GM19455 (cell line): ENCODE measurements around the gene STING1.

ENCODE experiments used
- ATAC-seq: cut with Tn5 transposase; IDR thresholded peaks from one replicate; pipeline ENCODE4 v1.9.1; 2021; ENCODE audit not compliant: unreplicated experiment

Gene STING1

DNA sequence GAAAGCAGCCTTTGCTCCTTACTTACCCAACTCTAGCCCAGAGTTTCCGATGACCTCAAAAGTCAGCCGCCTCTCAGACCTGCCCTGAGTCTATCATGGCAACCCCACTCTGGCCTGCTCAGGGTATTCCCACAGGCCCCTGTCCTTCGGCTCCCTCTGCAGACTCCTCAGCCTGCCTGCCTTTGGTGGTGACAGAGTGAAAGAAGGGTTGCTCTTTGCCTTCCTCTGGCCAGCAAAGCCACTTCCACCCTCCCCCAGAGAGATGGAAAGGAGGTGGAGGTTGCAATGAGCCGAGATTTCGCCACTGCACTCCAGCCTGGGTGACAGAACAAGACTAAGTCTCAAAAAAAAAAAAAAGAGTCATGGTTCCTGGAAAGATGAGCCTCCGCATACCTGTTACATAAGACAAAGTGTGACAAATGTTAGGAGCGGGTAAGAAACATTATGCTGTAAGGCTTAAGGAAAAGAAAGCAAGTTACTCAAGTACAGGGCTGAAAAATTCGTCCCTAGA, 14.1 kb downstream of the STING1 start:
- ATAC-seq, result no peak

GRCh38 chr5:139462586-139463276, 19.8 kb downstream of the STING1 start, which contains the start of gene ECSCR:
TSS of gene ECSCR (minus strand) at chr5:139462743. CDS start at chr5:139462670, 73 bp downstream.
- no peak for ATAC-seq

DNA sequence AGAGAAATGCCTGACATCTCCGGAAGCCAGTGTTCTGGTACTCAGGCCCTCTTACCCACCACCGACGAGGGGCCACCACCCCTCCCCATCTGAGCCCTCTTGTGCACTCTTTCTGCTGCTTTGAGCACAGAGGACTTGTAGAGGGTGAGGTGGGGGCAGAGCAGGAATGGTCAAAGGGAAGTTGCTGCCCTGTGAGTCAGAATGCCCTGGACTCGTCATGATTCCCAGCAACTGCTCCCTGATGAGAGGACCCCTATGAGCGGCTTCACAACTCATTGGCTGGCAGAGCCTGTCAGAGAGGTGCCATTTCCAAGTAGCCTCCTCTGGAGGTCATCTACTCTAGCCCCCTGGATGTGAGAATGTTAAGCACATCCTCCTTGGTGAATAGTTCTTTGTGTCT, 20.9 kb downstream of the STING1 start:
- ATAC-seq, result no peak

DNA sequence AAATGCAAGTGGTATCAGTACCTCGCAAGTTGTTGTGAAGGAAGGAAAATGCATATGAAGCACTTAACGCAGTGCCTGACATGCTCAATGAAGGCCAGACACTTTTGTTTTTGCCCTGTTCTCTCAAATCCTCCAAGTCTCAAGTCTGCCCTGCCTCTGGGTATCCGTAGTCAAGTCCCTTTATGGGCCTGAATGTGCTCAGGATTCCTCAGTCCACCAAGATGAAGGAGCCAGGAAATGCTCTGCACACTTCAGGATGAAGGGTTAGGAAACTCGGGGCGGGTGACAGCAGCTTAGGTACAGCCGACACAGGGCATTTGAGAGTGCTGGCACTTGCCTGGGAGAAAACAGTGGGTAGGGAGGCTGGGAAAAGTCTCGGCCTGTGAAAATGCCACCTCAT, 21.4 kb downstream of the STING1 start:
- ATAC-seq, result no peak

GRCh38 chr5:139460455-139460854, 22.1 kb downstream of the STING1 start:
- ATAC-seq, result no peak

DNA sequence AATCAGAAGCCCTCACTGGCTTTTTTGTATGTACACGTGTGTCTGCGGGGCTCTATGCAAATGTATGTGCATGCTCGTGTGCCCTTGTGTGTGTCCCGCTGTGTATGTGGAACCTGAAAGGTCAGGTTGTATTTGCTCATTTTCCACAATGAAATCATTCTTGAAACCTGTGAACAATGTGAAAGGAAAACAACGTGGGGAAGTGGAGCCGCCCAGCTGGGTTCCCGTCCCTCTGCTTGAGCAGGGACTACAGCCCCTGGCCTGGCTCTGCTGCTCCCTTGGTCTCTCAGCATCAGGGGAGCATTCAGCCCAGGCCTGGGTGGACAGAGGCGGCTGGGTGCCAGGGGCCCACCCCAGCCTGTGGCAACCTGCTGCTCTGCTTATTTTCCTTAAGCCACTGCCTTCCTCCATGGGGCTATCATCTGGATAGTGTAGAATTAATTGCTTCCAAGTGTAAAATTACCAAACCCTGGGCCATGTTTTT, 23.1 kb downstream of the STING1 start:
- peak; percentile 22 for ATAC-seq

DNA sequence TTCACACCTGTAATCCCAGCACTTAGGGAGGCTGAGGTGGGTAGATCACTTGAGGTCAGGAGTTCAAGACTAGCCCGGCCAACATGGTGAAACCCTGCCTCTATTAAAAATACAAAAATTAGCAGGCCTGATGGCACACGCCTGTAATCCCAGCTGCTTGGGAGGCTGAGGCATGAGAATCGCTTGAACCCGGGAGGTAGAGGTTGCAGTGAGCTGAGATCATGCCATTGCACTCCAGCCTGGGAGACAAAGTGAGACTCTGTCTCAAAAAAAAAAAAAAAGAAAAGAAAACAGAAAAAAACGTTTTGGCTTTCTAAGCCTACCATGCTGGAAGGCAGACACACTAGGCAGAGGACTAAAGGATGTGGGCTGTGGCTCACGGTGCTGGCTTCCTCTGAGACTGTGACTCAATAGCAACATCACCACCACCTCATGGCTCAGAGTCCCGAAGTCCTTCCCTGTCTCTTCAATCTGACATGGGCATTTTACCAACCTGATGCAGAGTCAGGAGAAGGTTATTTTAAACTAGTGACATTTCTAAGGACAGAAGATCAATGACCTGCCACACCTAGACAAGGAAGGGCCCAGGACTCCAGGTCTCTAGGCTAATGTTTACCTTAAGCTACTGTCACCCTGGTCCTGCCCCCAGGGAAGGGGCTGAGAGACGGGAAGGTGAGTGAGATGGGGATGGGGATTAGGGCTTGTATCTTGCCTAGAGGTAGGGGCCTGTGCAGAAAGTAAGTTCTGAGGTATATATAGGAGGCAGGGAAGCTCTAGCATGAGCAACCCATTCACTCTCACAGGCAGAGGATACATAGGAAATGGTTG, 23.8 kb downstream of the STING1 start:
- peak; percentile 53 for ATAC-seq

DNA sequence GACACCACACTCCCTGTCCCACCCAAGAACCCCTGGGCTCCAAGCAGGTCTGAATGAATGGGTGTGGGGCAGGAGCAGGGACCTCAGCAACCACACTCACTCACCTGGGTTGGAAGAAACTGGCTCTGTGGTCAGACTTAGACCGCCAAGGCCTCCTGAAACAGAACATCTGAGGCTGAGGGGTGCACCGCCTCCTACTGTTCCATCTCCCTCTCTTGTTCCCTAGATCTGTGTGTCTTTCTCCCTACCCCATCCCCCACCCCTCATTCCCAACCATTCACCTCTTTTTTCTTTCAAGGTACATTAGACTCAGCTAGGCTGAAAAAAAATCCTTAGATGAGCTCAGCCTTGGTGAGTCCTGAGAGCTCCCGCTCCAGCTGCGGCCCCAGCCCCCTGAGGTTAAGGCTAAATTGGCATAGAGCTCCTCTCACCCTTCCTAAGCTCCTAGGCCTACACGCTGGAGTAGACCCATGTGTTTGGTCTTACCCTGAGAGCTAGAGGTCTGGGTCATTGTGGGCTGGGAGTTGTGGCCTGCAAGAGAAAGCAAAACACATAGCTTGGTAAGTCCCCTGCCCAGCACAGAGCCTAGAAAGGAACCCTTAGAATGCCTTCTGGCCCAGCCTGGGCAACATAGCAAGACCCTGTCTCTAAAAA, 24.8 kb downstream of the STING1 start:
- no peak for ATAC-seq

DNA sequence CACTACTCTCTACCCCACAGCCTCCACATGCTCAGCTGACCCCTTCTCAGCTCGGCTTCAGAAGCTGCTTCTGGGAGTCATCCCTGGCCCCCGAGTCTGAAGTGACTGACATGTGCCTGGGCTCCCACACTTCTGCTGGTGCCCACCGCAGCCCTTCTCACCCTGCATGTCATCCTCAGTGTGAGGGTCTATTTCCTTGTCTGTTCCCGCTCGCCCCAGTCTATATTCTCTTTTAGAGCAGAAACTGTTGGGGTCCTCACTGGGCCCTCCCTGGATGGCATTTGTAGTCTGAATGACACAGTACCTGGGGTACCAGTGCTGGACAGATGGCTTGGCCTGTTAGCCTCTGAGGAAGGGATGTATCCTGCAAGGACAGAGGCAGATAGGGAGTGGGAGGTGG, 25.3 kb downstream of the STING1 start:
- ATAC-seq, result no peak

- no peak for ATAC-seq
Measured at GRCh38 chr5:139456776-139457175, 25.8 kb downstream of the STING1 start.

DNA sequence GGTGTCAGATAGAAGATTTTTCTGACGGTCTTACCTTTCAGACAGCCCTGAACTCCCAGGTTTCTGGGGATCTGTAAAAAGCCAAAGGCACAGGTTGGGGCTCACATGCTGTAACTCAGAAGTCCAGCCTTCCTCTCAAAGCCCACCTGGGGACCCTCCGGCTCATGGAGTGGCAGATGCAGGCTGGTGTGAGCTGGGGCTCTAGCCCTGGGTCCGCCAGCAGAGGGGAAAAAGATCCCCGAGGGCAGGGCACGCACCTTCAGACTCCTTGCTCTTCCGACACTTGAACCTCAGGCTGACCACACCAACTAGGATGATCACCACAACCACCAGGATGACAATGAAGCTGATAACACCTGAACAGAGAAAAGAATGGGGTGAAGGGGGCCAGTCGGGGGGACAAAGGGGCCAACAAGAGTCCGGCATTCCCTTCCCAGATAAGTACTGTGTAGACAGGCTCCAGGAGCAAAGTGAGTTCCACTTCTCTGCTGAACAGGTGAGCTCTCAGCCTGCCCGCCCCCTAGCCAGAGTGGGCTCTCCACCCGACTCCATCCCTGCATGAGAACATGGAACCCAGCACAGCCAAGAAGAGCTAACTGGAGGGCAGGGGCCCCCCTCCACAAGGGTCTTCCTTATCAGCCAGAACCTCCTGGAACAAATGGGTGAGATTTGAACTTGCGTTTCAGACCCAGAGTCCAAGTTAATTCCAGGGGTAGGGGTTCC, 27.8 kb downstream of the STING1 start:
- no peak for ATAC-seq

DNA sequence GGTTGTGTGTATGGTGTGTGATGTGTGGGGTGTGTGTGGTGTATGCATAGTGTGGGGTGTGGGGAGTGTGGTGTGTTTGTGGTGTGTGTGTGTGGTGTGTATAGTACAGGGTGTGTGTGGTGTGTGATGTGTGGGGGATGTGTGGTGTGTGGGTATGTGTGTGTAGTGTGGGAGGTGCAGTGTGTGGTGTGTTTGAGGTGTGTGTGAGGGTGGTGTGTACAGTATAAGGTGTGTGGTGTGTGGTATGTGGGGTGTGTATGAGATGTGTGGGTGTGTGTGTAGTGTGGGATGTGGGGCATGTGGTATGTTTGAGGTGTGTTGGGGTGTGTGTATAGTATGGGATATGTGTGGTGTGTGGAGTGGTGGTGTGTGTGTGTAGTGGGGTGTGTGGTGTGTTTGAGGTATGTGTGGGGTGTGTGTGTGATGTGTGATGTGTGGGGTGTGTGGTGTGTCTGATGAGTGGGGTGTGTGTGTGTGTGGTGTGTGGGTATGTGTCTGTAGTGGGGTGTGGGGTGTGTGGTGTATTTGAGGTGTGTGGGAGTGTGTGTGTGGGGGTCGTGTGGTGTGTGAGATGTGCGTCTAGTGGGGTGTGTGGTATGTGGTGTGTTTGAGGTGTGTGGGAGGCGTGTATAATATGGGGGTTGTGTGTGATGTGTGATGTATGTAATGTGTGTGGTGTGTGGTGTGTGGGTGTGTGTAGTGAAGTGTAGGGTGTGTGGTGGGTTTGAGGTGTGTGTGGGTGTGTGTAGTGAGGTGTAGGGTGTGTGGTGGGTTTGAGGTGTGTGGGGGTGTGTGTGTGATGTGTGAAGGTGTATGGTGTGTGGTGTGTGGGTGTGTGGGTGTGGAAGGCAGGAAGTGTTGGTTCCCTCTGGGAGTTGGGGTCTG, 28.6 kb downstream of the STING1 start:
- no peak for ATAC-seq

DNA sequence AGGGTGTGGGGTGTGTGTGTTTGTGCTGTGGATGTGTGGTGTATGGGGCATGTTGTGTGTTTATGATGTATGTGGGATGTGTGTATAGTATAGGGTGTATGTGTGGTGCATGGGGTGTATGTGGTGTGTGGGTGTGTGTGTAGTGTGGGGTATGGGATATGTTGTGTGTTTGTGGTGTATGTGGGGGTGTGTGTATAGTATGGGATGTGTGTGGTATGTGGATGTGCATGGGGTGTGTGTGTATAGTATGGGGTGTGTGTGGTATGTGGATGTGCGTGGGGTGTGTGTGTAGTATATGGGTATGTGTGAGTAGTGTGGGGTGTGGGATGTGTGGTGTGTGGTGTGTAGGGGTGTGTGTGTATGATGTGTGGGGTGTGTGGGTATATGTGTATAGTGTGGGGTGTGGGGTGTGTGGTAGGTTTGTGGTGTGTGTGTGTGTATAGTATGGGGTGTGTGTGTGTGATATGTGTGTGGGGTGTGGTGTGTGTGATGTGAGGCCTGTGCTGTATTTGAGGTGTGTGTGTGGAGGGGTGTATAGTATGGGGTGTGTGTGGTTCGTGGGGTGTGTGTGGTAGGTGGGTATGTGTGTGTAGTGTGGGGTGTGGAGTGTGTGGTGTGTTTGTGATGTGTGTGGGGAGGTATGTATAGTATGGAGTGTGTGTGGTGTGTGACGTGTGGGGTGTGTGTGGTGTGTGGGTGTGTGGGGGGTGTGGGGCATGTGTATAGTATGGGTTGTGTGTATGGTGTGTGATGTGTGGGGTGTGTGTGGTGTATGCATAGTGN, 30.5 kb downstream of the STING1 start:
- no peak for ATAC-seq

DNA sequence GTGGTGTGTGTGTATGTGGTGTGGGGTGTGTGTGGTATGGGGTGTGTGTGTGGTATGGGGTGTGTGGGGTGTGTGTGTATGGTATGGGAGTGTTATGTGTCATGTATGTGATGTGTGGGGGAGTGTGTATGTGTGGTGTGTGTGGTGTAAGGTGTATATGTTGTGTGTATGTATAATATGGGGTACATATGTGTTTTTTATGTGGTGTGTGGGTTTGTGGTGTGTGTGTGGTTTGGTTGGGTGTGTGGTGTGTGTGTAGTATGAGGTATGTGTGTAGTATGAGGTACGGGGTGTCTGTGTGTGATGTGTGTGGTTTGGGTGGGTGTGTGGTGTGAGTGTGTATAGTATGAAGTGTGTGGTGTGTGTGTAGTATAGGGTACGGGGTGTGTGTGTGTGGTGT, 31.4 kb downstream of the STING1 start:
- ATAC-seq, result no peak

- no peak for ATAC-seq
Measured at GRCh38 chr5:139446956-139447779, 35.4 kb downstream of the STING1 start.

- ATAC-seq, result no peak
Measured at GRCh38 chr5:139445325-139446170, 37.0 kb downstream of the STING1 start.

GRCh38 chr5:139443831-139444453, 38.6 kb downstream of the STING1 start:
- ATAC-seq, result no peak
